Natural killer cell treated with Interleukin-12 subunit alpha and Interleukin-12 subunit beta and Interleukin-15 and Interleukin-18, amount 100 ng/mL, for 72 hours (primary cell): Measurements from ENCODE around the gene CDH12. TPM values are rescaled to one million over a fixed set of nuclear protein-coding genes. Genes with fewer than 3 reads are reported as not detected.

Experiments
- ATAC-seq, 2 donors: fragments of 150-1000 bp; cut with Tn5 transposase in 1 of 2; sonication (Bioruptor Pico), chemical (Tn5 transposase) in 1 of 2; 2 replicates each; pipeline ENCODE4 v1.10.0; 2021
- DNase-seq: peaks from one replicate; pipeline ENCODE4 v3.0.0; 2022; ENCODE audit warnings: low spot score
- H3K27ac Mint-ChIP-seq, 2 donors: 1 replicate in 1 of 2; 2 replicates in 1 of 2; pipeline ENCODE4 v1.8.0; 2022; ENCODE audit warnings: mixed read lengths in 2 of 2, mild to moderate bottlenecking in 1 of 2, moderate library complexity in 1 of 2
- H3K27me3 Mint-ChIP-seq, 2 donors: 1 replicate in 1 of 2; 2 replicates in 1 of 2; pipeline ENCODE4 v1.8.0; 2022; ENCODE audit warnings: mixed read lengths in 2 of 2
- H3K36me3 Mint-ChIP-seq: one replicate; pipeline ENCODE4 v1.8.0; 2022; ENCODE audit warnings: mixed read lengths
- H3K4me1 Mint-ChIP-seq, 2 donors: 1 replicate in 1 of 2; 2 replicates in 1 of 2; pipeline ENCODE4 v1.8.0; 2022; ENCODE audit warnings: low read depth in 2 of 2, mixed read lengths in 2 of 2, mild to moderate bottlenecking in 1 of 2
- H3K4me3 Mint-ChIP-seq: one replicate; pipeline ENCODE4 v1.8.0; 2022; ENCODE audit warnings: mixed read lengths
- H3K9me3 Mint-ChIP-seq: 2 replicates; pipeline ENCODE4 v1.8.0; 2022; ENCODE audit warnings: mixed read lengths
- total RNA-seq, 2 donors: library from RNA; stranded (reverse); gene quantifications; one replicate each; pipeline ENCODE4 v1.2.3, GENCODE V29; 2022

The CDH12 gene
- total RNA-seq, 2 donors from 2014 or later, result not detected

DNA sequence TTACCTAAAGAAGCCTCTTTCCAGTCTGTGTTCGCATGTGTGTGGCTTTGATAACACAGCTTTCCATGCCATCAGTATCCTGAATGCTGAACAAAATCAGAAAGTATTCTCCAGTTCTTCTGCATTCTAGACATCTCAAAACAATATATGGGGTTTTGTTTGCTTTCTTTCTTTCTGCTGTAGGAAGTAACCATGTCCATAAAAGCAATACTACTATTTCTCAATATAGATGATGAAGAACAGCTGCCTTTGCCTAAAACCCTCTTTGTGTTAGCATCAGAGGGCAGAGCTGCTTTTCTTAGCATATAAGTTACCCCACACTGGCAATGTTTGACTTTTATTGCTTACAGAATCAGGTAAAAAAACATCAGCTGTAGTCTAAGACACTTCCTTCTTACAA is 963.6 kb downstream of the CDH12 start:
- H3K27ac Mint-ChIP-seq, result no peak overlapping the region
- no peaks in the 10 kb centered on the region for H3K36me3 Mint-ChIP-seq
- ATAC-seq, result no peak
- no peak for DNase-seq
- H3K4me1 Mint-ChIP-seq, result no peaks in the 10 kb centered on the region
- H3K27me3 Mint-ChIP-seq, result no peaks in the 10 kb centered on the region
- H3K9me3 Mint-ChIP-seq, result peaks cover 18% of the 10 kb centered on the region
- H3K4me3 Mint-ChIP-seq, result no peak overlapping the region

GRCh38 chr5:21882074-21882745 is 970.9 kb downstream of the CDH12 start:
- H3K4me1 Mint-ChIP-seq, result no peaks in the 10 kb centered on the region
- DNase-seq, result no peak
- no peak overlapping the region for H3K4me3 Mint-ChIP-seq
- H3K36me3 Mint-ChIP-seq, result no peaks in the 10 kb centered on the region
- no peaks in the 10 kb centered on the region for H3K27me3 Mint-ChIP-seq
- H3K27ac Mint-ChIP-seq, result no peak overlapping the region
- ATAC-seq, result no peak
- peaks cover 15% of the 10 kb centered on the region for H3K9me3 Mint-ChIP-seq

- no peak overlapping the region for H3K27ac Mint-ChIP-seq
- ATAC-seq (no peak), DNase-seq (no peak)
- no peak overlapping the region for H3K4me3 Mint-ChIP-seq
- H3K27me3 Mint-ChIP-seq, result no peaks in the 10 kb centered on the region
- H3K4me1 Mint-ChIP-seq, result no peaks in the 10 kb centered on the region
- H3K9me3 Mint-ChIP-seq, result peaks cover 19% of the 10 kb centered on the region
- peaks cover 5% of the 10 kb centered on the region for H3K36me3 Mint-ChIP-seq
Observed at GRCh38 chr5:21880164-21880563, 973.0 kb downstream of the CDH12 start.

DNA sequence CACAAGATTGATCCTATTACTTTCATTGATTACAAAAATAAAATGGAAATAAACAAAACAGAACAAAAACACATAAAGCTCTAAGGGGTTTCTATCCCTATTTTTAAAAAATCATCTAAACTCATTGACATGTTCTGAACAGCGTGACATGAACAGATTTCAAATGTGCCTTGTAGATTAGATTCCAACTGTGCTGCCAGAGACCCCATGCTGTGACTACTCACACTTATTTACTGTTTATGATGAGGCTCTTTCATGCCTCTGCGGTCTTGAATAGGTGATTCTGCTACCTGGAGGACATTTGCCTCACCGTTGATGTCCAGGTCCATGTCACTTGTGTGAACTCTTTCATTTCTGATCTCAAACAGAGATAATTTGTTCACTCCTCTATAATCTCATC is 990.2 kb downstream of the CDH12 start:
- ATAC-seq (no peak), DNase-seq (no peak)
- Mint-ChIP-seq H3K36me3 (peaks cover 7% of the 10 kb centered on the region), H3K27ac (no peak overlapping the region), H3K4me1 (no peaks in the 10 kb centered on the region), H3K27me3 (no peaks in the 10 kb centered on the region), H3K4me3 (no peak overlapping the region), H3K9me3 (peaks cover 27% of the 10 kb centered on the region)

DNA sequence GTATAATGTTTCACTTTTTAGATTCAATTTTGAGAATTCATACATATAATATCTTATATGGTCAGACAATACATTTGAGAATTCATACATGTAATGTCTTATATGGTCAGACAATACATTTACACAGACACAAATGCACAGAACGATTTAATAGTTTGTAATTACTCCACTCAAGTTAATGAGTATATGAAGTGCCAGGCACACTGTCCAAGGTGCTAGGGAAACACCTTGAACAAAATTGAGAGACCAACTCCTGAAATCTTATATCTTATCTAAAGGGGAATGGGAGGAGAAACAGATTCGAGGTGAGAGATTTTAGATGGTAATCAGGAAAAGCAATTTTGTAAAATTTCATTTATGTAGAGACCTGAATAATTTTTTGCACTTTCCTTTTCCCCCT is 994.7 kb downstream of the CDH12 start:
- ATAC-seq, result no peak
- Mint-ChIP-seq H3K9me3 (peaks cover 12% of the 10 kb centered on the region), H3K4me1 (no peaks in the 10 kb centered on the region), H3K27ac (no peak overlapping the region), H3K36me3 (no peaks in the 10 kb centered on the region), H3K27me3 (no peaks in the 10 kb centered on the region), H3K4me3 (no peak overlapping the region)
- DNase-seq, result no peak

- Mint-ChIP-seq H3K4me3 (no peak overlapping the region), H3K36me3 (no peaks in the 10 kb centered on the region), H3K27ac (no peak overlapping the region), H3K9me3 (peaks cover 10% of the 10 kb centered on the region), H3K27me3 (no peaks in the 10 kb centered on the region), H3K4me1 (no peaks in the 10 kb centered on the region)
- ATAC-seq (no peak), DNase-seq (no peak)
Observed at GRCh38 chr5:21856987-21857386, 996.2 kb downstream of the CDH12 start.

- DNase-seq, result no peak
- no peak for ATAC-seq
- Mint-ChIP-seq H3K9me3 (peaks cover 15% of the 10 kb centered on the region), H3K27me3 (no peaks in the 10 kb centered on the region), H3K36me3 (no peaks in the 10 kb centered on the region), H3K4me3 (no peak overlapping the region), H3K27ac (no peak overlapping the region), H3K4me1 (no peaks in the 10 kb centered on the region)
Observed at GRCh38 chr5:21847300-21847699, 1005.8 kb downstream of the CDH12 start.

DNA sequence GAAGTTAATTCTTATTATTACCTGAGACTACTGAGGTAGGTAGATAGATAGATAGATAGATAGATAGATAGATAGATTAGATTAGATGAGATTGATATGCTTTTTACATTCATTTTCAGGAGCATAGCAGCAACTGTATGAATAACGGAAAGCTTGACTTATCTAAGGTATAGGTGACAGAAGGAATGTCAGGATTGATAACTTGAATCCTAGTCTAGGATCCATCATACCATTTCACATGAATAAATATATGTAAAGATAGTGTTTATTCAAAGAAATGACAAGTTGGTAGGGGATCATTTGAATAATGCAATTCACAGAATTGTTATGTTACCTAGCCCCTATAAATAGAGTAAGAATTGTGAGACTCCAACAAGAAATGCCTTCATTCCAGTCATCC is 1008.2 kb downstream of the CDH12 start:
- H3K36me3 Mint-ChIP-seq, result no peaks in the 10 kb centered on the region
- DNase-seq (no peak), ATAC-seq (no peak)
- no peak overlapping the region for H3K27ac Mint-ChIP-seq
- H3K4me3 Mint-ChIP-seq, result no peak overlapping the region
- H3K4me1 Mint-ChIP-seq, result no peaks in the 10 kb centered on the region
- H3K9me3 Mint-ChIP-seq, result peaks cover 15% of the 10 kb centered on the region
- H3K27me3 Mint-ChIP-seq, result no peaks in the 10 kb centered on the region

- ATAC-seq, result no peak
- H3K4me3 Mint-ChIP-seq, result no peak overlapping the region
- peaks cover 4% of the 10 kb centered on the region for H3K36me3 Mint-ChIP-seq
- H3K9me3 Mint-ChIP-seq, result peaks cover 8% of the 10 kb centered on the region
- no peaks in the 10 kb centered on the region for H3K27me3 Mint-ChIP-seq
- H3K4me1 Mint-ChIP-seq, result no peaks in the 10 kb centered on the region
- H3K27ac Mint-ChIP-seq, result no peak overlapping the region
- no peak for DNase-seq
Observed at GRCh38 chr5:21834863-21835262, 1018.3 kb downstream of the CDH12 start.

- Mint-ChIP-seq H3K4me1 (no peaks in the 10 kb centered on the region), H3K27me3 (no peaks in the 10 kb centered on the region), H3K27ac (no peak overlapping the region), H3K4me3 (no peak overlapping the region), H3K9me3 (peaks cover 5% of the 10 kb centered on the region), H3K36me3 (peaks cover under 1% of the 10 kb centered on the region)
- ATAC-seq (no peak), DNase-seq (no peak)
Observed at GRCh38 chr5:21831145-21831787, 1021.9 kb downstream of the CDH12 start.

DNA sequence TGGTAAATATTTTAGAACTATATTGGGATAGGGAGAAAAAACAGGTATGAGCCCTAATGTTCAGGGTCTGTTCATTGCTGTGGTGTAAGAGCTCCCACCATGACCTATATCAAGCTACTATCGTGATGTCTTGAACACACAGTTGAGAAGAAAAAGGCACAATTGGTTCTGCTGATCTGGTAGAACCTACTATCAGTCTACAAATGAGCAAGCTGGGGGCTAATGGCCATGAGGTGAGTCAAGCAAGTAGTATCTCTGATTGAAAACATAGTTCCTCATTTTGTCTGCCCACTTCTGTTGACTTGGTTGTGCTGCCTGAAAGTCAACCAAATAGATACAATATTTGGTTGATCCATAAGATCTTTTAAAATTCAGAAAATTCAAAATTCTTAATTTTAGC is 1026.3 kb downstream of the CDH12 start:
- no peak for ATAC-seq

GRCh38 chr5:21823588-21823987 is 1029.6 kb downstream of the CDH12 start:
- no peak overlapping the region for H3K27ac Mint-ChIP-seq
- peaks cover 12% of the 10 kb centered on the region for H3K36me3 Mint-ChIP-seq
- H3K9me3 Mint-ChIP-seq, result peaks cover 14% of the 10 kb centered on the region
- DNase-seq, result no peak
- no peak overlapping the region for H3K4me3 Mint-ChIP-seq
- no peaks in the 10 kb centered on the region for H3K4me1 Mint-ChIP-seq
- ATAC-seq, result no peak
- no peaks in the 10 kb centered on the region for H3K27me3 Mint-ChIP-seq

More for the DNA sequence above, 1026.3 kb downstream of the CDH12 start:
- DNase-seq, result no peak
- peaks cover 6% of the 10 kb centered on the region for H3K36me3 Mint-ChIP-seq
- no peak overlapping the region for H3K27ac Mint-ChIP-seq
- H3K27me3 Mint-ChIP-seq, result no peaks in the 10 kb centered on the region
- H3K4me3 Mint-ChIP-seq, result no peak overlapping the region
- H3K9me3 Mint-ChIP-seq, result peaks cover 12% of the 10 kb centered on the region
- no peaks in the 10 kb centered on the region for H3K4me1 Mint-ChIP-seq

DNA sequence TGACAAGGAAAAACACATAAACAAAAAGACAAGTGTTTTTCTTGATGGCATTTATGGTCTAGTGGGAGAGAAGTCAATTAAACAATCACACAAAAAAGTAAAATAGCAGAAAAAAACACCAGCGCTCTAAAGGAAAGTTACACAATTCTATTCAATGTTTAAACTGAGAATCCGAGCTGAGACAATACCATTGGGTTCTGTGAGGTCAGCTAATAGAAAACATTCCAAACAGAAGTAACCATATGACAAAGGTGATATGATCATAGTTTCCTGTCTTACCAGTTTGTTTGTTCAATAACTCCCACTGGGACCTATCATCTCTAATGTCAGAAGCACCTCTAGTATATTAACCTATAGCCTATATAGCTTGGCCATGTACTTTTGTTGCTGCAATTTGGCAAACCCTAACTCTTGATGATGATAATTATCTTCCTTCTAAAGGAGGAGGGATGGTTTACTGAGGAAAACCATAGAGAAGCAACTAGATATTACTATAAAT is 1030.0 kb downstream of the CDH12 start:
- Mint-ChIP-seq H3K4me3 (no peak overlapping the region), H3K9me3 (peaks cover 14% of the 10 kb centered on the region), H3K36me3 (peaks cover 12% of the 10 kb centered on the region), H3K4me1 (no peaks in the 10 kb centered on the region), H3K27ac (no peak overlapping the region), H3K27me3 (no peaks in the 10 kb centered on the region)
- DNase-seq, result no peak
- ATAC-seq, result no peak

GRCh38 chr5:21820527-21820926 is 1032.6 kb downstream of the CDH12 start:
- Mint-ChIP-seq H3K36me3 (peaks cover 6% of the 10 kb centered on the region), H3K9me3 (peaks cover 9% of the 10 kb centered on the region), H3K27me3 (no peaks in the 10 kb centered on the region), H3K4me1 (no peaks in the 10 kb centered on the region), H3K27ac (no peak overlapping the region), H3K4me3 (no peak overlapping the region)
- no peak for DNase-seq
- no peak for ATAC-seq

- DNase-seq, result no peak
- Mint-ChIP-seq H3K27me3 (no peaks in the 10 kb centered on the region), H3K4me3 (no peak overlapping the region), H3K9me3 (peaks cover 9% of the 10 kb centered on the region), H3K27ac (no peak overlapping the region), H3K36me3 (peaks cover 6% of the 10 kb centered on the region), H3K4me1 (no peaks in the 10 kb centered on the region)
- no peak for ATAC-seq
Observed at GRCh38 chr5:21818370-21818720, 1034.8 kb downstream of the CDH12 start.
